ENCODE measurements around the gene USP31.

The USP31 gene

GRCh38 chr16:23131931-23132621 lies 17.2 kb downstream of the USP31 start:
- no peaks in the 10 kb centered on the region for H3K36me3 ChIP-seq (ENCODE audit: insufficient read depth, low read length)
- no peaks in the 10 kb centered on the region for H3K9me3 ChIP-seq (ENCODE audit: control insufficient read depth, insufficient read depth, low read length)
- H3K4me1 ChIP-seq (ENCODE audit: insufficient read depth, low read length): peaks cover 13% of the 10 kb centered on the region
- no peak overlapping the region for H3K9ac ChIP-seq (ENCODE audit: low read depth, low read length)

- no peak overlapping the region for H3K9ac ChIP-seq (ENCODE audit: low read depth, low read length)
- H3K9me3 ChIP-seq (ENCODE audit: control insufficient read depth, insufficient read depth, low read length): no peaks in the 10 kb centered on the region
- H3K36me3 ChIP-seq (ENCODE audit: insufficient read depth, low read length): no peaks in the 10 kb centered on the region
- H3K4me1 ChIP-seq (ENCODE audit: insufficient read depth, low read length): peaks cover 13% of the 10 kb centered on the region
These were observed 17.8 kb downstream of the USP31 start for GRCh38 chr16:23131436-23131835.

- Histone ChIP-seq H3K9me3 (ENCODE audit: control insufficient read depth, insufficient read depth, low read length) (no peaks in the 10 kb centered on the region), H3K9ac (ENCODE audit: low read depth, low read length) (no peak overlapping the region), H3K36me3 (ENCODE audit: insufficient read depth, low read length) (no peaks in the 10 kb centered on the region), H3K4me1 (ENCODE audit: insufficient read depth, low read length) (peaks cover 14% of the 10 kb centered on the region)
These were observed 18.2 kb downstream of the USP31 start for GRCh38 chr16:23131036-23131435.

- Histone ChIP-seq H3K9ac (ENCODE audit: low read depth, low read length) (no peak overlapping the region), H3K9me3 (ENCODE audit: control insufficient read depth, insufficient read depth, low read length) (no peaks in the 10 kb centered on the region), H3K36me3 (ENCODE audit: insufficient read depth, low read length) (no peaks in the 10 kb centered on the region), H3K4me1 (ENCODE audit: insufficient read depth, low read length) (peaks cover 25% of the 10 kb centered on the region)
These were observed 19.6 kb downstream of the USP31 start for GRCh38 chr16:23129686-23130085.

- peaks cover 19% of the 10 kb centered on the region for H3K4me1 ChIP-seq (ENCODE audit: insufficient read depth, low read length)
- no peak overlapping the region for H3K9ac ChIP-seq (ENCODE audit: low read depth, low read length)
- no peaks in the 10 kb centered on the region for H3K36me3 ChIP-seq (ENCODE audit: insufficient read depth, low read length)
- no peaks in the 10 kb centered on the region for H3K9me3 ChIP-seq (ENCODE audit: control insufficient read depth, insufficient read depth, low read length)
These were observed 21.2 kb downstream of the USP31 start for GRCh38 chr16:23128056-23128455.

- no peak overlapping the region for H3K9ac ChIP-seq (ENCODE audit: low read depth, low read length)
- peaks cover 27% of the 10 kb centered on the region for H3K4me1 ChIP-seq (ENCODE audit: insufficient read depth, low read length)
- H3K9me3 ChIP-seq (ENCODE audit: control insufficient read depth, insufficient read depth, low read length): no peaks in the 10 kb centered on the region
- H3K36me3 ChIP-seq (ENCODE audit: insufficient read depth, low read length): no peaks in the 10 kb centered on the region
These were observed 24.0 kb downstream of the USP31 start for GRCh38 chr16:23125277-23125676.

- Histone ChIP-seq H3K4me1 (ENCODE audit: insufficient read depth, low read length) (peaks cover 33% of the 10 kb centered on the region), H3K9me3 (ENCODE audit: control insufficient read depth, insufficient read depth, low read length) (no peaks in the 10 kb centered on the region), H3K36me3 (ENCODE audit: insufficient read depth, low read length) (no peaks in the 10 kb centered on the region), H3K9ac (ENCODE audit: low read depth, low read length) (no peak overlapping the region)
These were observed 24.9 kb downstream of the USP31 start for GRCh38 chr16:23124315-23124714.

GRCh38 chr16:23122144-23122543 lies 27.1 kb downstream of the USP31 start:
- Histone ChIP-seq H3K9ac (ENCODE audit: low read depth, low read length) (no peak overlapping the region), H3K36me3 (ENCODE audit: insufficient read depth, low read length) (no peaks in the 10 kb centered on the region), H3K4me1 (ENCODE audit: insufficient read depth, low read length) (peaks cover 33% of the 10 kb centered on the region), H3K9me3 (ENCODE audit: control insufficient read depth, insufficient read depth, low read length) (no peaks in the 10 kb centered on the region)

GRCh38 chr16:23121024-23121423 lies 28.2 kb downstream of the USP31 start:
- no peaks in the 10 kb centered on the region for H3K36me3 ChIP-seq (ENCODE audit: insufficient read depth, low read length)
- H3K9ac ChIP-seq (ENCODE audit: low read depth, low read length): no peak overlapping the region
- H3K4me1 ChIP-seq (ENCODE audit: insufficient read depth, low read length): peaks cover 36% of the 10 kb centered on the region
- H3K9me3 ChIP-seq (ENCODE audit: control insufficient read depth, insufficient read depth, low read length): no peaks in the 10 kb centered on the region

- H3K4me1 ChIP-seq (ENCODE audit: insufficient read depth, low read length): peaks cover 32% of the 10 kb centered on the region
- no peak overlapping the region for H3K9ac ChIP-seq (ENCODE audit: low read depth, low read length)
These were observed 28.7 kb downstream of the USP31 start for GRCh38 chr16:23120562-23120961.

GRCh38 chr16:23119570-23119969 lies 29.7 kb downstream of the USP31 start:
- Histone ChIP-seq H3K9ac (ENCODE audit: low read depth, low read length) (no peak overlapping the region), H3K9me3 (ENCODE audit: control insufficient read depth, insufficient read depth, low read length) (no peaks in the 10 kb centered on the region), H3K4me1 (ENCODE audit: insufficient read depth, low read length) (peaks cover 25% of the 10 kb centered on the region), H3K36me3 (ENCODE audit: insufficient read depth, low read length) (no peaks in the 10 kb centered on the region)

More at GRCh38 chr16:23120562-23120961, 28.7 kb downstream of the USP31 start:
- no peaks in the 10 kb centered on the region for H3K9me3 ChIP-seq (ENCODE audit: control insufficient read depth, insufficient read depth, low read length)
- no peaks in the 10 kb centered on the region for H3K36me3 ChIP-seq (ENCODE audit: insufficient read depth, low read length)

- Histone ChIP-seq H3K9me3 (ENCODE audit: control insufficient read depth, insufficient read depth, low read length) (no peaks in the 10 kb centered on the region), H3K9ac (ENCODE audit: low read depth, low read length) (no peak overlapping the region), H3K4me1 (ENCODE audit: insufficient read depth, low read length) (peaks cover 4% of the 10 kb centered on the region; the same call in 1 of the 2 replicates)
These were observed 34.9 kb downstream of the USP31 start for GRCh38 chr16:23114131-23114904.

GRCh38 chr16:23113185-23113584 lies 36.1 kb downstream of the USP31 start:
- Histone ChIP-seq H3K36me3 (ENCODE audit: insufficient read depth, low read length) (no peaks in the 10 kb centered on the region; the same call in 1 of the 2 replicates), H3K9me3 (ENCODE audit: control insufficient read depth, insufficient read depth, low read length) (no peaks in the 10 kb centered on the region), H3K4me1 (ENCODE audit: insufficient read depth, low read length) (peaks cover 4% of the 10 kb centered on the region; the same call in 1 of the 2 replicates), H3K9ac (ENCODE audit: low read depth, low read length) (no peak overlapping the region)

More at GRCh38 chr16:23114131-23114904, 34.9 kb downstream of the USP31 start:
- no peaks in the 10 kb centered on the region for H3K36me3 ChIP-seq (ENCODE audit: insufficient read depth, low read length)

- Histone ChIP-seq H3K4me1 (ENCODE audit: insufficient read depth, low read length) (no peaks in the 10 kb centered on the region), H3K9me3 (ENCODE audit: control insufficient read depth, insufficient read depth, low read length) (no peaks in the 10 kb centered on the region), H3K9ac (ENCODE audit: low read depth, low read length) (no peak overlapping the region), H3K36me3 (ENCODE audit: insufficient read depth, low read length) (peaks cover 2% of the 10 kb centered on the region; the same call in 1 of the 2 replicates)
These were observed 38.9 kb downstream of the USP31 start for GRCh38 chr16:23110257-23110899.
